Measurements from ENCODE around the gene NAV2. TPM values are rescaled to one million over a fixed set of nuclear protein-coding genes. Genes with fewer than 3 reads are reported as not detected.

Gene NAV2
- polyA plus RNA-seq, 3 donors, result not detected

DNA sequence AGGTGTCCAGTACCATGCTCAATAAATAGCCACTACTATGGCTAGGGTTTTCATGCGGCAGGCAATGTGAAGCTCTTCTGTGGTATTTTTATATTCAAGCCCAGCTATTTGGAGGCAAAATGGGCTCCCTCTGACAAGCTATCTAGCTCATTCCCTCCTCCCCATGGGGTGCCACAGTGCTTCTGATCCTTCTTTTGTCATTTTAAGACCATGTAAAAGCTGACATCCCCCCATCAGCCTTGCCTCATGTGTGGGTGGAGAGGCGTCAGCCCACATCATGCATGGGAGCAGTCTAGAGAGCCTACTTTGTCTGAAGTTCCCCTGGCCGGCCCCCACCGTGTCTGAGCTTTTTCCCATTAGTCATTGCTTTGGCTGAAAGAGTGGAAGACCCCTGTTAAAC is 59.8 kb downstream of the NAV2 start:
- Histone ChIP-seq H3K4me1 (ENCODE audit: control insufficient read depth in 1 of 2, insufficient read depth in 2 of 2, low read length in 2 of 2) (no peaks in the 10 kb centered on the region), H3K9ac (ENCODE audit: insufficient read depth, low read length, poor library complexity, severe bottlenecking) (no peak overlapping the region), H4K20me1 (ENCODE audit: insufficient read depth, low read length) (no peaks in the 10 kb centered on the region), H3K9me3 (replicated peaks in 1 of 2; ENCODE audit: control insufficient read depth in 1 of 2, insufficient read depth in 1 of 2, low read length in 2 of 2) (peaks cover 0 to 6% of the 10 kb centered on the region in 2 donors), H3K4me2 (replicated peaks; ENCODE audit: extremely low read depth, low read length, poor library complexity, severe bottlenecking) (no peak overlapping the region), H3K27ac (ENCODE audit: low read depth in 1 of 2, low read length in 2 of 2) (no peak overlapping the region), H3K36me3 (replicated peaks in 1 of 2; ENCODE audit: control insufficient read depth in 1 of 2, insufficient read depth in 2 of 2, low read length in 2 of 2) (no peaks in the 10 kb centered on the region), H3K27me3 (ENCODE audit: control insufficient read depth in 2 of 2, insufficient read depth in 2 of 2, low read length in 2 of 2) (peaks cover 26 to 30% of the 10 kb centered on the region in 2 donors), H3K4me3 (replicated peaks in 1 of 3; ENCODE audit: low read depth in 2 of 3, low read length in 3 of 3) (no peak overlapping the region), H3K79me2 (ENCODE audit: insufficient read depth, low read length) (no peaks in the 10 kb centered on the region), H2AFZ (ENCODE audit: insufficient read depth, low read depth, low read length, poor library complexity, severe bottlenecking) (no peak overlapping the region)
- Mint-ChIP-seq H3K36me3 (no peaks in the 10 kb centered on the region), H3K4me1 (no peaks in the 10 kb centered on the region), H3K27ac (no peak overlapping the region), H3K9me3 (peaks cover 0 to 7% (median 4%) of the 10 kb centered on the region in 7 donors), H3K4me3 (no peak overlapping the region), H3K27me3 (ENCODE audit: low read depth in 3 of 3) (peaks cover 29 to 45% (median 31%) of the 10 kb centered on the region in 3 donors)
- TF ChIP-seq, protein P1, sequence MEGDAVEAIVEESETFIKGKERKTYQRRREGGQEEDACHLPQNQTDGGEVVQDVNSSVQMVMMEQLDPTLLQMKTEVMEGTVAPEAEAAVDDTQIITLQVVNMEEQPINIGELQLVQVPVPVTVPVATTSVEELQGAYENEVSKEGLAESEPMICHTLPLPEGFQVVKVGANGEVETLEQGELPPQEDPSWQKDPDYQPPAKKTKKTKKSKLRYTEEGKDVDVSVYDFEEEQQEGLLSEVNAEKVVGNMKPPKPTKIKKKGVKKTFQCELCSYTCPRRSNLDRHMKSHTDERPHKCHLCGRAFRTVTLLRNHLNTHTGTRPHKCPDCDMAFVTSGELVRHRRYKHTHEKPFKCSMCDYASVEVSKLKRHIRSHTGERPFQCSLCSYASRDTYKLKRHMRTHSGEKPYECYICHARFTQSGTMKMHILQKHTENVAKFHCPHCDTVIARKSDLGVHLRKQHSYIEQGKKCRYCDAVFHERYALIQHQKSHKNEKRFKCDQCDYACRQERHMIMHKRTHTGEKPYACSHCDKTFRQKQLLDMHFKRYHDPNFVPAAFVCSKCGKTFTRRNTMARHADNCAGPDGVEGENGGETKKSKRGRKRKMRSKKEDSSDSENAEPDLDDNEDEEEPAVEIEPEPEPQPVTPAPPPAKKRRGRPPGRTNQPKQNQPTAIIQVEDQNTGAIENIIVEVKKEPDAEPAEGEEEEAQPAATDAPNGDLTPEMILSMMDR (IDR thresholded peaks at IDR 0.05), result no peak
- DNase-seq, result no peak
- intact Hi-C loops (cut with micrococcal nuclease), result no loop called here
- 67% methylated on average over 3 of the region's 4 CpGs for WGBS (ENCODE audit: insufficient coverage)

DNA sequence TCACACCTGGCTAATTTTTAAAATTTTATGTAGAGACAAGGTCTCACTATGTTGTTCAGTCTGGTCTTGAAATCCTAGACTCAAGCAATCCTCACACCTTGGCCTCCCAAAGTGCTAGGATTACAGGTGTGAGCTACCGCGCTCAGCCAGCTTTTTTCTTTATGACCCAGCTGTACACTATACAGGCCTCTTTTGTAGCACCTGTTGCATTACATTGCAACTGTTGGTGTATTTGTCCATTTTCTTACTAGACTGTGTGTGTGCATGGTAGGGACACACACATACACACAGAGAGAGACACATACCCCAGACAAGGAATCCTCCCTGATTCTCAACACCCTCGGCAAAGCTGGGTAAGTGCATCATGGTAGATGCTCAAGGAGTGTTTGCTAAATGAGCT is 61.7 kb downstream of the NAV2 start:
- H3K4me3 Mint-ChIP-seq, result no peak overlapping the region

More for the DNA sequence above, 61.7 kb downstream of the NAV2 start:
- Histone ChIP-seq H3K9me3 (replicated peaks in 1 of 2; ENCODE audit: control insufficient read depth in 1 of 2, insufficient read depth in 1 of 2, low read length in 2 of 2) (peaks cover 0 to 6% of the 10 kb centered on the region in 2 donors), H3K27me3 (ENCODE audit: control insufficient read depth in 2 of 2, insufficient read depth in 2 of 2, low read length in 2 of 2) (peaks cover 44 to 48% of the 10 kb centered on the region in 2 donors), H4K20me1 (ENCODE audit: insufficient read depth, low read length) (no peaks in the 10 kb centered on the region), H3K4me3 (replicated peaks in 1 of 3; ENCODE audit: low read depth in 2 of 3, low read length in 3 of 3) (no peak overlapping the region), H3K79me2 (ENCODE audit: insufficient read depth, low read length) (no peaks in the 10 kb centered on the region), H3K9ac (ENCODE audit: insufficient read depth, low read length, poor library complexity, severe bottlenecking) (no peak overlapping the region), H3K4me2 (replicated peaks; ENCODE audit: extremely low read depth, low read length, poor library complexity, severe bottlenecking) (no peak overlapping the region), H3K4me1 (ENCODE audit: control insufficient read depth in 1 of 2, insufficient read depth in 2 of 2, low read length in 2 of 2) (no peaks in the 10 kb centered on the region), H2AFZ (ENCODE audit: insufficient read depth, low read depth, low read length, poor library complexity, severe bottlenecking) (no peak overlapping the region), H3K27ac (ENCODE audit: low read depth in 1 of 2, low read length in 2 of 2) (no peak overlapping the region), H3K36me3 (replicated peaks in 1 of 2; ENCODE audit: control insufficient read depth in 1 of 2, insufficient read depth in 2 of 2, low read length in 2 of 2) (no peaks in the 10 kb centered on the region)
- peaks cover 45 to 63% (median 47%) of the 10 kb centered on the region in 3 donors for H3K27me3 Mint-ChIP-seq (ENCODE audit: low read depth in 3 of 3)
- intact Hi-C loops (cut with micrococcal nuclease), result no loop called here
- no peaks in the 10 kb centered on the region for H3K4me1 Mint-ChIP-seq
- no CpG with 5 or more reads among the region's 3 CpGs for WGBS (ENCODE audit: insufficient coverage)
- TF ChIP-seq, protein P1 (IDR thresholded peaks at IDR 0.05), result no peak
- no peak overlapping the region for H3K27ac Mint-ChIP-seq
- no peak for DNase-seq
- no peaks in the 10 kb centered on the region for H3K36me3 Mint-ChIP-seq
- peaks cover 0 to 16% (median 5%) of the 10 kb centered on the region in 7 donors for H3K9me3 Mint-ChIP-seq

Measured in CD14-positive monocyte (primary cell).